Skeletal muscle satellite cell (primary cell): ENCODE data around the gene NFRKB.
"Not testable (repeated sequence)": the region's sequence is repeated elsewhere in the genome, so short reads cannot be mapped to it uniquely, and the experiment has no call there.

Experiments used
- H3K27me3 ChIP-seq: 2 replicates; pipeline ENCODE4 v1.7.0; 2013; ENCODE audit warnings: low read length; ENCODE audit not compliant: control insufficient read depth, insufficient read depth
- H3K36me3 ChIP-seq: 2 replicates; pipeline ENCODE4 v1.7.0; 2013; ENCODE audit warnings: mild to moderate bottlenecking, control low read depth, low read length; ENCODE audit not compliant: insufficient read depth
- H3K4me1 ChIP-seq: 2 replicates; pipeline ENCODE4 v1.7.0; 2013; ENCODE audit warnings: low read length; ENCODE audit not compliant: control insufficient read depth, insufficient read depth
- H3K4me2 ChIP-seq: 2 replicates; pipeline ENCODE4 v1.7.0; 2013; ENCODE audit warnings: mild to moderate bottlenecking, low read length
- H3K4me3 ChIP-seq: 2 replicates; pipeline ENCODE4 v1.7.0; 2013; ENCODE audit warnings: low read length
- H3K9ac ChIP-seq: 2 replicates; pipeline ENCODE4 v1.7.0; 2013; ENCODE audit warnings: mild to moderate bottlenecking, low read depth, low read length, moderate library complexity
- H3K9me3 ChIP-seq: replicated peaks from 2 replicates; pipeline ENCODE4 v1.7.0; 2013; ENCODE audit warnings: mild to moderate bottlenecking, control low read depth, low read length

NFRKB gene

GRCh38 chr11:129888451-129888850, 6.9 kb downstream of the NFRKB start:
- no peak overlapping the region for H3K4me3 ChIP-seq
- H3K9me3 ChIP-seq = no peaks in the 10 kb centered on the region
- no peaks in the 10 kb centered on the region for H3K4me1 ChIP-seq
- H3K36me3 ChIP-seq = peaks cover 86% of the 10 kb centered on the region
- no peak overlapping the region for H3K4me2 ChIP-seq
- H3K27me3 ChIP-seq = no peaks in the 10 kb centered on the region
- H3K9ac ChIP-seq = no peak overlapping the region

- Histone ChIP-seq H3K4me1 (no peaks in the 10 kb centered on the region), H3K4me2 (no peak overlapping the region), H3K9ac (no peak overlapping the region), H3K27me3 (no peaks in the 10 kb centered on the region), H3K36me3 (peaks cover 89% of the 10 kb centered on the region), H3K9me3 (no peaks in the 10 kb centered on the region), H3K4me3 (no peak overlapping the region)
Measured at GRCh38 chr11:129885381-129885780, 10.0 kb downstream of the NFRKB start.

GRCh38 chr11:129884581-129884980, 10.8 kb downstream of the NFRKB start:
- H3K27me3 ChIP-seq = no peaks in the 10 kb centered on the region
- H3K4me3 ChIP-seq = no peak overlapping the region
- H3K4me1 ChIP-seq = no peaks in the 10 kb centered on the region
- H3K9ac ChIP-seq = no peak overlapping the region
- H3K9me3 ChIP-seq = no peaks in the 10 kb centered on the region
- H3K36me3 ChIP-seq = peaks cover 85% of the 10 kb centered on the region
- no peak overlapping the region for H3K4me2 ChIP-seq

- H3K27me3 ChIP-seq = no peaks in the 10 kb centered on the region
- no peaks in the 10 kb centered on the region for H3K9me3 ChIP-seq
- H3K4me1 ChIP-seq = no peaks in the 10 kb centered on the region
- peaks cover 90% of the 10 kb centered on the region for H3K36me3 ChIP-seq
- no peak overlapping the region for H3K4me3 ChIP-seq
- H3K4me2 ChIP-seq = no peak overlapping the region
- H3K9ac ChIP-seq = no peak overlapping the region
Measured at GRCh38 chr11:129881570-129882170, 13.7 kb downstream of the NFRKB start.

- no peaks in the 10 kb centered on the region for H3K4me1 ChIP-seq
- no peaks in the 10 kb centered on the region for H3K9me3 ChIP-seq
- no peak overlapping the region for H3K4me2 ChIP-seq
- no peaks in the 10 kb centered on the region for H3K27me3 ChIP-seq
- H3K4me3 ChIP-seq = no peak overlapping the region
- no peak overlapping the region for H3K9ac ChIP-seq
- H3K36me3 ChIP-seq = peaks cover 87% of the 10 kb centered on the region
Measured at GRCh38 chr11:129880311-129880710, 15.1 kb downstream of the NFRKB start.

GRCh38 chr11:129871914-129872313, 23.5 kb downstream of the NFRKB start:
- Histone ChIP-seq H3K36me3 (peaks cover 80% of the 10 kb centered on the region), H3K4me2 (no peak overlapping the region), H3K4me3 (no peak overlapping the region), H3K9ac (no peak overlapping the region), H3K9me3 (no peaks in the 10 kb centered on the region), H3K27me3 (no peaks in the 10 kb centered on the region), H3K4me1 (no peaks in the 10 kb centered on the region)

- not testable (repeated sequence) for H3K4me2 ChIP-seq, H3K4me1 ChIP-seq, H3K4me3 ChIP-seq, H3K9me3 ChIP-seq, H3K27me3 ChIP-seq, H3K9ac ChIP-seq
- H3K36me3 ChIP-seq = peaks cover 85% of the 10 kb centered on the region
Measured at GRCh38 chr11:129868626-129869025, 26.8 kb downstream of the NFRKB start.

GRCh38 chr11:129866311-129866710, 29.1 kb downstream of the NFRKB start:
- peaks cover 70% of the 10 kb centered on the region for H3K36me3 ChIP-seq
- no peak overlapping the region for H3K4me2 ChIP-seq
- H3K9me3 ChIP-seq = no peaks in the 10 kb centered on the region
- no peak overlapping the region for H3K9ac ChIP-seq
- H3K4me1 ChIP-seq = peaks cover 10% of the 10 kb centered on the region
- no peaks in the 10 kb centered on the region for H3K27me3 ChIP-seq
- H3K4me3 ChIP-seq = no peak overlapping the region

- Histone ChIP-seq H3K9me3 (no peaks in the 10 kb centered on the region), H3K36me3 (peaks cover 68% of the 10 kb centered on the region), H3K9ac (no peak overlapping the region), H3K27me3 (no peaks in the 10 kb centered on the region), H3K4me2 (no peak overlapping the region), H3K4me1 (peaks cover 13% of the 10 kb centered on the region), H3K4me3 (no peak overlapping the region)
Measured at GRCh38 chr11:129865701-129866100, 29.7 kb downstream of the NFRKB start.

GRCh38 chr11:129864811-129865210, 30.6 kb downstream of the NFRKB start:
- no peak overlapping the region for H3K4me3 ChIP-seq
- no peak overlapping the region for H3K9ac ChIP-seq
- H3K27me3 ChIP-seq = no peaks in the 10 kb centered on the region
- peaks cover 13% of the 10 kb centered on the region for H3K4me1 ChIP-seq
- peaks cover 63% of the 10 kb centered on the region for H3K36me3 ChIP-seq
- no peak overlapping the region for H3K4me2 ChIP-seq
- H3K9me3 ChIP-seq = no peaks in the 10 kb centered on the region

GRCh38 chr11:129861702-129862522, 33.5 kb downstream of the NFRKB start:
- H3K9ac ChIP-seq = peak overlapping the region; percentile 50
- no peaks in the 10 kb centered on the region for H3K27me3 ChIP-seq
- H3K36me3 ChIP-seq = peaks cover 51% of the 10 kb centered on the region
- peaks cover 13% of the 10 kb centered on the region for H3K4me1 ChIP-seq
- H3K4me3 ChIP-seq = peak overlapping the region; percentile 11
- H3K9me3 ChIP-seq = no peaks in the 10 kb centered on the region
- peak overlapping the region; percentile 63 for H3K4me2 ChIP-seq

GRCh38 chr11:129856036-129856435, 39.3 kb downstream of the NFRKB start:
- H3K27me3 ChIP-seq = peaks cover 16% of the 10 kb centered on the region
- no peak overlapping the region for H3K4me3 ChIP-seq
- H3K36me3 ChIP-seq = peaks cover 13% of the 10 kb centered on the region
- H3K4me2 ChIP-seq = no peak overlapping the region
- H3K9me3 ChIP-seq = no peaks in the 10 kb centered on the region
- H3K9ac ChIP-seq = no peak overlapping the region
- H3K4me1 ChIP-seq = peaks cover 14% of the 10 kb centered on the region
